Measurements from ENCODE around the gene ASCL3. TPM values are rescaled to one million over a fixed set of nuclear protein-coding genes. Genes with fewer than 3 reads are reported as not detected.

The ASCL3 gene
- total RNA-seq, 2 donors from 2014 or later = not detected

- DNase-seq (ENCODE audit: low spot score) (no peak), ATAC-seq (ENCODE audit: insufficient number of reproducible peaks, low FRiP score, low read depth) (no peak)
- Histone ChIP-seq H3K36me3 (no peaks in the 10 kb centered on the region), H3K4me3 (no peak overlapping the region), H3K4me1 (ENCODE audit: control insufficient read depth in 1 of 2, low read depth in 2 of 2) (no peaks in the 10 kb centered on the region), H3K9me3 (no peaks in the 10 kb centered on the region), H3K27ac (no peak overlapping the region), H3K27me3 (replicated peaks; ENCODE audit: insufficient read depth) (no peaks in the 10 kb centered on the region)
- no peak for TF ChIP-seq CTCF (IDR thresholded peaks at IDR 0.05)
Observed at GRCh38 chr11:8971196-8971923, 28.5 kb upstream of the ASCL3 start.

- no peak overlapping the region for H3K4me3 ChIP-seq
- peaks cover 11 to 24% of the 10 kb centered on the region in 2 donors for H3K4me1 ChIP-seq (ENCODE audit: control insufficient read depth in 1 of 2, low read depth in 2 of 2)
- H3K27ac ChIP-seq = no peak overlapping the region
- no peak for ATAC-seq (ENCODE audit: insufficient number of reproducible peaks, low FRiP score, low read depth)
- H3K27me3 ChIP-seq (replicated peaks; ENCODE audit: insufficient read depth) = no peaks in the 10 kb centered on the region
- no peak for TF ChIP-seq CTCF (IDR thresholded peaks at IDR 0.05)
- H3K36me3 ChIP-seq = no peaks in the 10 kb centered on the region
- no peaks in the 10 kb centered on the region for H3K9me3 ChIP-seq
- DNase-seq (ENCODE audit: low spot score) = no peak
Observed at GRCh38 chr11:8967184-8967583, 24.4 kb upstream of the ASCL3 start.

GRCh38 chr11:8964324-8965320 lies 21.8 kb upstream of the ASCL3 start, which contains the start of gene TMEM9B:
TMEM9B (minus strand) TSS chr11:8964442; CDS start chr11:8964313, 129 bp downstream.
- Histone ChIP-seq H3K36me3 (no peaks in the 10 kb centered on the region), H3K27ac (peak within 1 kb of the TSS; percentile 90 to 93), H3K9me3 (no peaks in the 10 kb centered on the region), H3K27me3 (replicated peaks; ENCODE audit: insufficient read depth) (no peaks in the 10 kb centered on the region), H3K4me3 (peak within 1 kb of the TSS; percentile 87), H3K4me1 (ENCODE audit: control insufficient read depth in 1 of 2, low read depth in 2 of 2) (peaks cover 14 to 32% of the 10 kb centered on the region in 2 donors)
- peak; percentile 82 for ATAC-seq (ENCODE audit: insufficient number of reproducible peaks, low FRiP score, low read depth)
- no peak for TF ChIP-seq CTCF (IDR thresholded peaks at IDR 0.05)
- DNase-seq (ENCODE audit: low spot score) = peak; percentile 86

GRCh38 chr11:8963569-8964323 lies 20.9 kb upstream of the ASCL3 start:
- Histone ChIP-seq H3K9me3 (no peaks in the 10 kb centered on the region), H3K27me3 (replicated peaks; ENCODE audit: insufficient read depth) (no peaks in the 10 kb centered on the region), H3K4me1 (ENCODE audit: control insufficient read depth in 1 of 2, low read depth in 2 of 2) (peaks cover 14 to 41% of the 10 kb centered on the region in 2 donors), H3K4me3 (peak overlapping the region; percentile 87), H3K27ac (peak overlapping the region; percentile 90 to 93), H3K36me3 (no peaks in the 10 kb centered on the region)
- no peak for TF ChIP-seq CTCF (IDR thresholded peaks at IDR 0.05)
- ATAC-seq (ENCODE audit: insufficient number of reproducible peaks, low FRiP score, low read depth) = peak; percentile 42
- peak; percentile 38 for DNase-seq (ENCODE audit: low spot score)

All from thoracic aorta (tissue), 2 donors.